H1 (cell line): ENCODE measurements around the gene DPF3. TPM values are rescaled to one million over a fixed set of nuclear protein-coding genes. Genes with fewer than 3 reads are reported as not detected.
A peak's percentile ranks its signal among the peaks of the same experiment; 100 is the strongest.

ENCODE experiments used
- CTCF ChIA-PET: fragments of 300-600 bp; sonication (Branson Sonifier 250); formaldehyde crosslinking; loops from one replicate; lab custom pipeline; 2021; ENCODE audit not compliant: partially characterized antibody; lab: Charles Lee
- POLR2A ChIA-PET: fragments of 300-600 bp; sonication (Branson Sonifier 250); formaldehyde crosslinking; loops from one replicate; lab custom pipeline; 2021; ENCODE audit warnings: inconsistent platforms; ENCODE audit not compliant: partially characterized antibody; lab: Charles Lee
- DNase-seq, 2 experiments: peaks; one replicate each; pipeline versions ENCODE4 v3.0.0 to v3.0.0-alpha.2; 2010 to 2022; ENCODE audit warnings: low spot score in 2 of 2, low read depth in 1 of 2, mixed read lengths in 1 of 2
- FAIRE-seq: peaks from 2 replicates; lab custom pipeline; 2011; peaks lifted over from hg19 to GRCh38; lab: Jason Lieb, UNC
- H2AFZ ChIP-seq: 2 replicates; pipeline ENCODE4 v1.8.1; 2012; ENCODE audit warnings: low read length, inconsistent platforms
- H2AK5ac ChIP-seq: 2 replicates; pipeline ENCODE4 v1.6.1; 2013; ENCODE audit warnings: low read depth, low read length
- H2BK120ac ChIP-seq: replicated peaks from 2 replicates; pipeline ENCODE3; 2013; ENCODE audit warnings: low read depth, low read length, inconsistent platforms
- H2BK12ac ChIP-seq: 2 replicates; pipeline ENCODE4 v1.6.1; 2013; ENCODE audit warnings: low read depth, low read length
- H2BK15ac ChIP-seq: 2 replicates; pipeline ENCODE4 v1.6.1; 2013; ENCODE audit warnings: low read length
- H2BK20ac ChIP-seq: 2 replicates; pipeline ENCODE4 v1.6.1; 2013; ENCODE audit warnings: low read length
- H2BK5ac ChIP-seq: 2 replicates; pipeline ENCODE4 v1.6.1; 2013; ENCODE audit warnings: low read depth, low read length
- H3K14ac ChIP-seq: 2 replicates; pipeline ENCODE4 v1.6.1; 2013; ENCODE audit warnings: inconsistent platforms; ENCODE audit not compliant: insufficient read length
- H3K18ac ChIP-seq: 2 replicates; pipeline ENCODE4 v1.6.1; 2013; ENCODE audit warnings: low read length; ENCODE audit errors: extremely low read depth
- H3K23ac ChIP-seq: 2 replicates; pipeline ENCODE4 v1.6.1; 2013; ENCODE audit warnings: inconsistent platforms; ENCODE audit not compliant: insufficient read length
- H3K23me2 ChIP-seq: 2 replicates; pipeline ENCODE4 v1.6.1; 2013; ENCODE audit warnings: low read depth, low read length
- H3K27ac ChIP-seq: 2 replicates; pipeline ENCODE4 v1.6.1; 2011; ENCODE audit warnings: low read depth, low read length, inconsistent platforms
- H3K27me3 ChIP-seq, 4 experiments: replicated peaks in 1 of 4; 1 replicate in 1 of 4; 2 replicates in 3 of 4; pipeline versions ENCODE4 v1.6.1 to v1.8.1; 2011 to 2013; ENCODE audit warnings: low read length in 3 of 4, mild to moderate bottlenecking in 3 of 4, inconsistent platforms in 2 of 4, mixed read lengths in 2 of 4, moderate library complexity in 1 of 4; ENCODE audit not compliant: control insufficient read depth in 3 of 4, insufficient read depth in 3 of 4; ENCODE audit errors: extremely low read depth in 1 of 4
- H3K36me3 ChIP-seq, 4 experiments: 2 replicates each; pipeline versions ENCODE4 v1.6.1 to v1.8.1; 2011 to 2013; ENCODE audit warnings: mild to moderate bottlenecking in 4 of 4, low read length in 3 of 4, moderate library complexity in 2 of 4, control low read depth in 1 of 4, inconsistent platforms in 1 of 4; ENCODE audit not compliant: insufficient read depth in 4 of 4, control insufficient read depth in 2 of 4
- H3K4ac ChIP-seq: replicated peaks from 2 replicates; pipeline ENCODE3; 2013; ENCODE audit warnings: low read length, low read depth, mixed read lengths, inconsistent platforms; ENCODE audit not compliant: insufficient read length
- H3K4me1 ChIP-seq, 4 experiments: replicated peaks in 1 of 4; 1 replicate in 1 of 4; 2 replicates in 3 of 4; pipeline versions ENCODE4 v1.6.1 to v1.8.1; 2011 to 2013; ENCODE audit warnings: low read length in 3 of 4, inconsistent platforms in 2 of 4, mixed read lengths in 1 of 4; ENCODE audit not compliant: insufficient read depth in 4 of 4, control insufficient read depth in 3 of 4
- H3K4me2 ChIP-seq, 2 experiments: 2 replicates each; pipeline versions ENCODE4 v1.6.1 to v1.8.1; 2011 to 2013; ENCODE audit warnings: low read depth in 2 of 2, low read length in 2 of 2, control low read depth in 1 of 2, inconsistent platforms in 1 of 2, mild to moderate bottlenecking in 1 of 2; ENCODE audit not compliant: insufficient read depth in 1 of 2
- H3K4me3 ChIP-seq, 4 experiments: fragments of 200-600, 300-600 bp in 1 of 4; sonication (generic), shearing (Covaris generic), sonication (Bioruptor Twin) in 1 of 4; 2 replicates each; pipeline versions ENCODE4 v1.5.1 to v1.8.1; 2011 to 2016; ENCODE audit warnings: low read length in 4 of 4, low read depth in 3 of 4, control low read depth in 2 of 4, inconsistent platforms in 2 of 4, mild to moderate bottlenecking in 2 of 4, mixed read lengths in 1 of 4, moderate library complexity in 1 of 4; ENCODE audit not compliant: insufficient read depth in 2 of 4; ENCODE audit errors: extremely low read depth in 1 of 4
- H3K56ac ChIP-seq: replicated peaks from 2 replicates; pipeline ENCODE3; 2013; ENCODE audit warnings: low read depth, mild to moderate bottlenecking, mixed read lengths, low read length, inconsistent platforms; ENCODE audit not compliant: insufficient read length
- H3K79me1 ChIP-seq: 2 replicates; pipeline ENCODE4 v1.6.1; 2013; ENCODE audit warnings: low read depth, low read length, control low read depth
- H3K79me2 ChIP-seq, 2 experiments: 2 replicates each; pipeline versions ENCODE4 v1.6.1 to v1.8.1; 2012 to 2013; ENCODE audit warnings: low read length in 2 of 2, mild to moderate bottlenecking in 2 of 2, inconsistent platforms in 1 of 2; ENCODE audit not compliant: insufficient read depth in 2 of 2, control insufficient read depth in 1 of 2
- H3K9ac ChIP-seq, 4 experiments: replicated peaks in 1 of 4; 1 replicate in 1 of 4; 2 replicates in 3 of 4; pipeline versions ENCODE4 v1.6.1 to v1.8.1; 2011 to 2013; ENCODE audit warnings: low read depth in 3 of 4, low read length in 3 of 4, control low read depth in 2 of 4, mild to moderate bottlenecking in 2 of 4, moderate library complexity in 2 of 4, inconsistent platforms in 1 of 4; ENCODE audit errors: extremely low read depth in 1 of 4
- H3K9me3 ChIP-seq, 2 experiments: 2 replicates each; pipeline versions ENCODE4 v1.6.1 to v1.8.1; 2012 to 2013; ENCODE audit warnings: mild to moderate bottlenecking in 2 of 2, moderate library complexity in 2 of 2, control low read depth in 1 of 2, inconsistent platforms in 1 of 2, low read depth in 1 of 2, low read length in 1 of 2, mixed read lengths in 1 of 2; ENCODE audit not compliant: insufficient read depth in 2 of 2
- H4K20me1 ChIP-seq, 2 experiments: replicated peaks in 1 of 2; 2 replicates each; pipeline versions ENCODE3 to v1.8.1; 2011 to 2013; ENCODE audit warnings: inconsistent platforms in 2 of 2, low read length in 2 of 2, mild to moderate bottlenecking in 1 of 2; ENCODE audit not compliant: insufficient read depth in 2 of 2, control insufficient read depth in 1 of 2
- H4K5ac ChIP-seq: 2 replicates; pipeline ENCODE4 v1.6.1; 2013; ENCODE audit warnings: low read length, low read depth, mixed read lengths, inconsistent platforms; ENCODE audit not compliant: insufficient read length
- H4K8ac ChIP-seq: 2 replicates; pipeline ENCODE4 v1.8.0; 2013; ENCODE audit warnings: mild to moderate bottlenecking, moderate library complexity, low read length, inconsistent platforms; ENCODE audit not compliant: insufficient read depth; ENCODE audit errors: extremely low read depth
- H4K91ac ChIP-seq: replicated peaks from 2 replicates; pipeline ENCODE3; 2013; ENCODE audit warnings: low read length, mixed read lengths, inconsistent platforms; ENCODE audit not compliant: insufficient read length
- BCL11A ChIP-seq, 2 experiments: IDR thresholded peaks; one replicate each; pipeline ENCODE4 v1.6.1; 2011; ENCODE audit warnings: low read depth in 2 of 2, low read length in 2 of 2, mild to moderate bottlenecking in 2 of 2
- SUZ12 ChIP-seq: fragments of 200-600 bp; sonication (generic); IDR thresholded peaks from 2 replicates; pipeline ENCODE4 v1.6.1; 2012; ENCODE audit warnings: mild to moderate bottlenecking, inconsistent platforms, low read length, moderate library complexity, mixed read lengths
- WGBS, 2 experiments: shearing (Covaris generic) in 1 of 2; methylation state at CpG; one replicate each; pipeline versions ENCODE4 v1.1.6 to v1.1.7; 2013 to 2015; ENCODE audit warnings: low lambda C conversion rate in 2 of 2, mixed read lengths in 2 of 2, inconsistent platforms in 1 of 2, low coverage in 1 of 2, missing lambda C conversion rate in 1 of 2; ENCODE audit not compliant: insufficient replicate concordance in 2 of 2, insufficient coverage in 1 of 2, insufficient read length in 1 of 2; ENCODE audit errors: extremely low coverage in 1 of 2, missing lambda C conversion rate in 1 of 2; 5-methylcytosine and 5-hydroxymethylcytosine counted together
- polyA plus RNA-seq, 7 experiments: library from polyadenylated mRNA; depleted of rRNA in 3 of 7; stranded (reverse) in 5 of 7; unstranded in 2 of 7; fragments of >200 nt in 5 of 7; fragments of 200-250 nt in 2 of 7; gene quantifications; 1 replicate in 5 of 7; 2 replicates in 1 of 7; 4 replicates in 1 of 7; pipeline versions ENCODE4 v1.2.1 to v1.2.3, GENCODE V29; 2011 to 2013; ENCODE audit warnings: missing spikeins in 2 of 7, mixed read lengths in 2 of 7
- total RNA-seq: library from RNA; stranded (reverse); fragmentation: NEBNext Ultra II Directional; extraction: Animal tissue kit (Norgen Biotek cat#: 25700); gene quantifications from 2 replicates; pipeline ENCODE4 v1.2.1, GENCODE V29; 2021

DPF3 gene
- total and polyA plus RNA-seq, 2 of the 8 experiments (the other 6 are each of a cell fraction or from before 2014, with no cell fraction given): 0.19 TPM; not detected in 1

- H3K4ac ChIP-seq: no peak overlapping the region
- DNase-seq (no peak), FAIRE-seq (no peak)
- H4K20me1 ChIP-seq: no peaks in the 10 kb centered on the region
- no peak overlapping the region for H3K23ac ChIP-seq
- no peak overlapping the region for H3K56ac ChIP-seq
- H4K5ac ChIP-seq: no peak overlapping the region
- POLR2A ChIA-PET: interaction anchor here (0.7 to 1.5 kb wide), 3 partner anchors 18 to 184 kb away, joined by 3 to 7 read pairs (median 3); no protein-coding TSS in a partner anchor
- no peak overlapping the region for H2BK20ac ChIP-seq
- H4K8ac ChIP-seq: no peak overlapping the region
- WGBS, 2 experiments: 1% methylated on average over 11 of the region's 11 CpGs; no CpG with 5 or more reads in 1 of the 2 experiments
- H3K14ac ChIP-seq: no peak overlapping the region
- no peaks in the 10 kb centered on the region for H3K36me3 ChIP-seq
- no peaks in the 10 kb centered on the region for H3K79me2 ChIP-seq
- H2BK12ac ChIP-seq: no peak overlapping the region
- no peak overlapping the region for H2AK5ac ChIP-seq
- H3K18ac ChIP-seq: no peak overlapping the region
- TF ChIP-seq BCL11A (IDR thresholded peaks at IDR 0.05; ENCODE audit: low read depth in 2 of 2, low read length in 2 of 2) (no peak), SUZ12 (0 out of 2 replicates have a peak, but pooled peaks have one; percentile 7)
- peak overlapping the region; percentile 93 to 99 for H3K4me2 ChIP-seq
- no peak overlapping the region for H2BK15ac ChIP-seq
- no peak overlapping the region for H3K27ac ChIP-seq
- no peak overlapping the region for H3K9ac ChIP-seq
- H3K9me3 ChIP-seq: no peaks in the 10 kb centered on the region
- H2AFZ ChIP-seq: no peak overlapping the region
- H3K27me3 ChIP-seq: peaks cover 20 to 59% (median 52%) of the 10 kb centered on the region in 4 experiments
- CTCF ChIA-PET: interaction anchor here (0.6 to 2.0 kb wide), 9 partner anchors 9 to 380 kb away, joined by 3 to 9 read pairs (median 4); no protein-coding TSS in a partner anchor
- no peak overlapping the region for H4K91ac ChIP-seq
- peaks cover 10 to 22% (median 13%) of the 10 kb centered on the region in 4 experiments for H3K4me1 ChIP-seq
- H3K4me3 ChIP-seq: peak overlapping the region; percentile 58 to 83 (median 68)
- no peaks in the 10 kb centered on the region for H3K79me1 ChIP-seq
- H2BK120ac ChIP-seq: no peak overlapping the region
- peaks cover 14% of the 10 kb centered on the region for H3K23me2 ChIP-seq
- H2BK5ac ChIP-seq: no peak overlapping the region
Measured at GRCh38 chr14:72894323-72894622, 372 bp upstream of the DPF3 start.
